SK-N-DZ (cell line): ENCODE data around the gene SMIM14.
"Not testable (repeated sequence)": the region's sequence is repeated elsewhere in the genome, so short reads cannot be mapped to it uniquely, and the experiment has no call there.

Source experiments
- DNase-seq: peaks from one replicate; pipeline ENCODE4 v3.0.0-alpha.2; 2015; ENCODE audit warnings: low spot score

Gene SMIM14

DNA sequence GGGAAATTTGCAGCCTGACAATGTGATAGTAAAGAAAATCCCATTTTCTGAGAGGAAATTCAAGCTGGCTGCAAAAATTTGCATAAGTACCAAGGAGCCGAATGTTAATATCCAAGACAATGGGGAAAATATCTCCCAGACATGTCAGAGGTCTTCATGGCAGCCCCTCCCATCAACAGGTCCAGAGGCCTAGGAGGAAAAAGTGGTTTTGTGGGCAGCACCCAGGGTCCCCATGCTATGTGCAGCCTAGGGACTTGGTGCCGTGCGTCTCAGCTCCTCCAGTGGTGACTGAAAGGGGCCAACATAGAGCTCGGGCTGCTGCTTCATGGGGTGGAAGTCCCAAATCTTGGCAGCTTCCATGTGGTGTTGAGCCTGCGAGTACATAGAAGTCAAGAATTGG lies 105.1 kb downstream of the SMIM14 start:
- no peak for DNase-seq

- not testable (repeated sequence) for DNase-seq
Measured at GRCh38 chr4:39532237-39532636, 106.4 kb downstream of the SMIM14 start.

DNA sequence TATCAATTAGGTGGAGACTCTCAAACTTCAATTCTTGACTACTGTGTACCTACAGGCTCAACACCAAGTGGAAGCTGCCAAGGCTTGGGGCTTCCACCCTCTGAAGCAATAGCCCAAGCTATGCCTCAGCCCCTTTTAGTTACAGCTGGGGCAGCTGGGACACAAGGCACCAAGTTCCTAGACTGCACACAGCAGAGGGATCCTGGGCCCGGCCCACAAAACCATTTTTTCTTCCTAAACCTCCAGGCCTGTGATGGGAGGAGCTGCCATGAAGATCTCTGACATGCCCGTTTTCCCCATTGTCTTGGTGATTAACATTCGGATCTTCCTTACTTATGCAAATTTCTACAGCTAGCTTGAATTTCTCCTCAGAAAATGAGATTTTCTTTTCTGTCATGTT lies 108.0 kb downstream of the SMIM14 start:
- DNase-seq = no peak

GRCh38 chr4:39529534-39529933 lies 109.1 kb downstream of the SMIM14 start:
- no peak for DNase-seq

GRCh38 chr4:39528061-39528465 lies 110.6 kb downstream of the SMIM14 start:
- no peak for DNase-seq

DNA sequence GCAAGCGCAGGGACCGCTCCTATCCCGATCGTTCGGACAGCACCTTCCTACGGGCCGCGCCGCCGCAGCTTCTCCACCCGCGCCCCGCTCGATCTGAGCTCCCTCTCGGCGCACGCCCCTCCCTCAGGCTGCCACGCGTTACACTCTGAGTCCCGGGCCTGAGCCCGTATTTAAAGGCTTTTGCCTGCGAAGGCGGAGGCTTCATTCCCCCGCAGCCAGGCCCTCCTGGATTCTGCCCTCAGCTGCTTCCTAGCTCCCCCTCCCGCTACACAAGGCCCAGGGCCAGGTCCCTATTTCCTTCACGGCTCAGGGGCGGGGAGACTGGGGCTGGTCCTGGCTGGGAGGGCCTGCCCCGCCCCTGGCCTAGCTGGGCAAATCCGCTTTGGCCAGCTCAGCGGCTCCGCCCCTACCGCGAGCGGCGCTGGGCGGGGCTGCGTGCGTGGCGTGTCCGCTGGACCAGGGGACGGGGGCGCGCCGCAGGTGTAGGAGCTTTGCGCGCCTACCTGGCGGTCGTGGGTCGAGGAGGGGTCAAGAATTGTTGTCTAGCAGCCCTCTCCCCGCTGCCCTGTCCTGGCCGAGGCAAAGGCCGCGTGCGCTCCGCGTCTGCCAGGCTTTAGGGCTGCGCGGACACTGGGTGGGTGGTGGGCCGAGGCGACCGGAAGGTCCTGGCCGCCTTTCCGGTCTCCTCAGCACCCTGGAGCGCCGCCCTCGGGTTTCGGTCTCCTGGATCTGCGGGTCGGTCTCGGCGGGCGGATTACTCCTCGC lies 111.2 kb downstream of the SMIM14 start, which contains the start of gene UGDH:
Gene UGDH (minus strand): TSS at position 144 of the 765 bp plus-strand sequence. CDS start 5,927 bp downstream, outside the sequence.
- DNase-seq = peak; percentile 98

- DNase-seq = no peak
Measured at GRCh38 chr4:39526765-39527295, 111.8 kb downstream of the SMIM14 start.

- DNase-seq = no peak
Measured at GRCh38 chr4:39525822-39526690, 112.6 kb downstream of the SMIM14 start.

GRCh38 chr4:39524161-39524957 lies 114.3 kb downstream of the SMIM14 start:
- no peak for DNase-seq

DNA sequence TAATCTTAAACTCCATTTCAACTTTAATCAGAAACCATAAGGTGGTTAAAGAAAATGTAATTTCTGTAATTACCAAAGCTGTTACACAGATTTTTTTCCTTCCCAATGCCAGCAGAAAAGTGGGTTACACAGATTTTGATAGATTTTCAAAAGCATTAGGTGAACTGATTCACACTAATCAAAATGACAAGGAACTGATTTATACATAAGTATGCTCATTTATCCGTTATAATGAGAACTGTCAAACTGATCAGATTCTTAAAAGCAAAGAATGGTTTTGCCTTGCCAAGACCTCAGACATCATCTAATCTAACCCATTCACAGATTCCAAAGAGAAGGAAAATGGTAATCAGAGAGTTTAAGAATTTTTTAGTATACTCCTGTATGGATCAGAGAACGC lies 116.6 kb downstream of the SMIM14 start:
- DNase-seq = no peak

GRCh38 chr4:39521253-39521919 lies 117.3 kb downstream of the SMIM14 start:
- DNase-seq = no peak

DNA sequence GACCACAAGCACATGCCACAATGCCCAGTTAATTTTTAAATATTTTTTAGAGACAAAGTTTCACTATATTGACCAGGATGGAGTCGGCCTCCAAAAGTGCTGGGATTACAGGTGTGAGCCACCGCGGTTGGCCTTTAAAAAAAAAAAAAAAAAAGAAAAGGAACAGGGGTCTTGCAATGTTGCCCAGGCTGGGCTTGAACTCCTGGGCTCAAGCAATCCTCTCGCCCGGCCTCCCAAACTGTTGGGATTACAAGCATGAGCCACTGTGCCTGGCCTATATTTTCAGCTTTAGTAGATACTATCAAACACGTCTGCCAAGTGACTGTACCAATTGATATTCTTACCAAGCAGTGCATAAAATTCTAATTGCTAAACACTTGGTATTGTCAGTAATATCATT lies 120.2 kb downstream of the SMIM14 start:
- DNase-seq = no peak

DNA sequence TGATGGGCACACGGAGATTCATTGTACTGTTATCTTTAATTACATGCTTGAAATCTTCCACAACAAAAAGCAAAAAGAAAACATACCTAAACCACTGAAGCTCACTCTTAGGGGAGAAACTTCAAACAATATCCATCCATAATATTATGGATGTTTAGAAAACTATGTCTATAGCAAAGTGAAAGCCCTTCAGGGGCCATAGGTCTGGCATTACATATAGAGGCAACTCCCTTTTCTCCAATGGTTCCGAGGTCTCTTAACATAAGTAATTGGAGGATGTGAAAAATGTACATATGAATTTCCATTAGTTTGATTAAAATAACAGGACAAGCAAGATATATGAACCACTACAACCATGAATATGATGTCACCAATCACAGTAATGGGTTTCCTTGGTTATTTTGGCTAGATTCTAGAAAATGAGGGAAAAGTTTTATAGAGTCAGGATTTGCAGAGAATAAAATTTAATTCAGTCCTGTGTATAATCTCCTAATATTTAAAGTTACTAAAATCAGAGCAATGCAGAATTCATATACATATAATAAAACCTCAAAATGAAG lies 122.2 kb downstream of the SMIM14 start:
- DNase-seq = no peak

GRCh38 chr4:39515669-39516401 lies 122.8 kb downstream of the SMIM14 start:
- DNase-seq = not testable (repeated sequence)

GRCh38 chr4:39514888-39515401 lies 123.7 kb downstream of the SMIM14 start:
- no peak for DNase-seq

DNA sequence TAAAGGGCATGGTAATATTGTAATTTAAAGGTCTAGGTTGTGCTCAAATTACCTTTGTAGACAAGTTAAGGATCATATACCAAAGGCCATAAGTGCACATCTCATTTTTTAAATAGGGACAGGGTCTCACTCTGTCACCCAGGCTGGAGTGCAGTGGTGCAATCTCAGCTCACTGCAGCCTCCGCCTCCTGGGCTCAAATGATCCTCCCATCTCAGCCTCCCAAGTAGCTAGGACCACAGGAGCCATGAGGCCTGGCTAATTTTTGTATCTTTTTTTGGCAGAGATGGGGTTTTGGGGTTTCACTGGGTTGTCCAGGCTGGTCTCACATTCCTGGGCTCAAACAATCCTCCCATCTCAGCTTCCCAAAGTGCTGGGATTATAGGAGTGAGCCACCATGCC lies 124.4 kb downstream of the SMIM14 start:
- not testable (repeated sequence) for DNase-seq

DNA sequence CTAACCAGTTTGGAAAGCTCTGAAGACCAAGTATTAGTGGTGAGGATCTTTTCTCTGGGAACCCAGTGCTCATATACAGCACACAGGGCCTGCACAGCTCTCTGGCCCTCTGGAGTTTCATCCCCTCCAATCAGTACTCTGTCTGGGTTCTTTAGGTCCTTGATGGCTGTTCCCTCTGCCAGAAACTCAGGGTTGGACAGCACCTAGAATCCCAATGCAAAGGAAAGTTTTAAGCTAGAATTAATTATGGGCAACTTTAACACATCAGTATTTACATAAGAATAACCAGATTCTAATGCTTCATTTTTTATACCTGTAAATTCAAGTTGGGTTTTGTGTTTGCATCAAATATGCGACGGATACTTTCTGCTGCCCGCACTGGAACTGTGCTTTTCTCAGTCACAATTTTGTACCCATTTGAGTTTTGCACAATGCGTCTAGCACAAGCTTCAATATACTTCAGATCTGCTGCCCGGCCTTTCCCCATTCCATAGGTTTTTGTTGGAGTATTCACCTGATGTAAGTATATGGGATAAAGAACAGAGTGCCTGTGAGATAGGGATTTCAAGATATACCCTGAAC lies 128.2 kb downstream of the SMIM14 start:
- no peak for DNase-seq

GRCh38 chr4:39505581-39505980 lies 133.1 kb downstream of the SMIM14 start:
- DNase-seq = no peak

DNA sequence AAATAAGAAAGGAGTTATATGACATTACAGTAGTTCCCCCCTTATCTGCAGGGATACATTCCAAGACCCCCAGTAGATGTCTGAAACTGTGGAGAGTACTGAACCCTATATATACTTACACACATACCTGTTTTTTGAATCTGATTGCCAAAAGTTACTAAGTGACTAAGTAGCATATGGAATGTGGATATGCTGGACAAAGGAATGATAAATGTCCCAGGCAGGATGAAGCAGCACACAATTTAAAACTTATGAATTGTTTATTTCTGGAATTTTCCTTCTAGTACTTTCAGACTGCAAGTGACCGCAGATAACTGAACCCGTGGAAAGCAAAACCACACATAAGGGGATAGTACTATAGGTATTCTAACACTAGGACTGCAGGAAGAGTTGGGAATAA lies 134.1 kb downstream of the SMIM14 start:
- DNase-seq = no peak
